A549 (cell line): Measurements from ENCODE around the gene RGSL1.

ENCODE experiments used
- ELK1 ChIP-seq: fragments of 150-350 bp; IDR thresholded peaks from 2 replicates; pipeline ENCODE4 v1.6.1; 2014; ENCODE audit warnings: low read depth, mild to moderate bottlenecking, low read length
- TF ChIP-seq, protein P1 (sequence below): fragments of >200 bp; sonication (Bioruptor Twin); formaldehyde crosslinking; IDR thresholded peaks from 3 replicates; pipeline ENCODE4 v1.5.1; 2016

GRCh38 chr1:182570611-182570970, 120.6 kb downstream of the RGSL1 start:
- TF ChIP-seq, protein P1, sequence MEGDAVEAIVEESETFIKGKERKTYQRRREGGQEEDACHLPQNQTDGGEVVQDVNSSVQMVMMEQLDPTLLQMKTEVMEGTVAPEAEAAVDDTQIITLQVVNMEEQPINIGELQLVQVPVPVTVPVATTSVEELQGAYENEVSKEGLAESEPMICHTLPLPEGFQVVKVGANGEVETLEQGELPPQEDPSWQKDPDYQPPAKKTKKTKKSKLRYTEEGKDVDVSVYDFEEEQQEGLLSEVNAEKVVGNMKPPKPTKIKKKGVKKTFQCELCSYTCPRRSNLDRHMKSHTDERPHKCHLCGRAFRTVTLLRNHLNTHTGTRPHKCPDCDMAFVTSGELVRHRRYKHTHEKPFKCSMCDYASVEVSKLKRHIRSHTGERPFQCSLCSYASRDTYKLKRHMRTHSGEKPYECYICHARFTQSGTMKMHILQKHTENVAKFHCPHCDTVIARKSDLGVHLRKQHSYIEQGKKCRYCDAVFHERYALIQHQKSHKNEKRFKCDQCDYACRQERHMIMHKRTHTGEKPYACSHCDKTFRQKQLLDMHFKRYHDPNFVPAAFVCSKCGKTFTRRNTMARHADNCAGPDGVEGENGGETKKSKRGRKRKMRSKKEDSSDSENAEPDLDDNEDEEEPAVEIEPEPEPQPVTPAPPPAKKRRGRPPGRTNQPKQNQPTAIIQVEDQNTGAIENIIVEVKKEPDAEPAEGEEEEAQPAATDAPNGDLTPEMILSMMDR, result no peak
- no peak for TF ChIP-seq ELK1
